ENCODE data around the gene MMP7.

MMP7 gene

GRCh38 chr11:102534261-102534872, 3.8 kb upstream of the MMP7 start:
- Histone ChIP-seq H3K4me3 (ENCODE audit: low read length) (no peak overlapping the region), H3K9me3 (ENCODE audit: control insufficient read depth, low read length) (no peaks in the 10 kb centered on the region), H3K36me3 (ENCODE audit: control insufficient read depth, insufficient read depth, low read length) (no peaks in the 10 kb centered on the region), H3K27me3 (ENCODE audit: control insufficient read depth, insufficient read depth, low read length) (no peaks in the 10 kb centered on the region), H3K4me1 (ENCODE audit: control insufficient read depth, insufficient read depth, low read length) (no peaks in the 10 kb centered on the region), H3K9ac (ENCODE audit: low read length) (no peak overlapping the region)

- Histone ChIP-seq H3K36me3 (ENCODE audit: control insufficient read depth, insufficient read depth, low read length) (no peaks in the 10 kb centered on the region), H3K9me3 (ENCODE audit: control insufficient read depth, low read length) (no peaks in the 10 kb centered on the region), H3K9ac (ENCODE audit: low read length) (no peak overlapping the region), H3K27me3 (ENCODE audit: control insufficient read depth, insufficient read depth, low read length) (no peaks in the 10 kb centered on the region), H3K4me3 (ENCODE audit: low read length) (no peak overlapping the region), H3K4me1 (ENCODE audit: control insufficient read depth, insufficient read depth, low read length) (no peaks in the 10 kb centered on the region)
Measured at GRCh38 chr11:102528618-102529017, 1.9 kb downstream of the MMP7 start.

- Histone ChIP-seq H3K4me3 (ENCODE audit: low read length) (no peak overlapping the region), H3K36me3 (ENCODE audit: control insufficient read depth, insufficient read depth, low read length) (no peaks in the 10 kb centered on the region), H3K27me3 (ENCODE audit: control insufficient read depth, insufficient read depth, low read length) (no peaks in the 10 kb centered on the region), H3K4me1 (ENCODE audit: control insufficient read depth, insufficient read depth, low read length) (no peaks in the 10 kb centered on the region), H3K9ac (ENCODE audit: low read length) (no peak overlapping the region), H3K9me3 (ENCODE audit: control insufficient read depth, low read length) (no peaks in the 10 kb centered on the region)
Measured at GRCh38 chr11:102527684-102528083, 2.9 kb downstream of the MMP7 start.

- H3K9ac ChIP-seq (ENCODE audit: low read length): no peak overlapping the region
- H3K4me3 ChIP-seq (ENCODE audit: low read length): no peak overlapping the region
- H3K9me3 ChIP-seq (ENCODE audit: control insufficient read depth, low read length): no peaks in the 10 kb centered on the region
- no peaks in the 10 kb centered on the region for H3K36me3 ChIP-seq (ENCODE audit: control insufficient read depth, insufficient read depth, low read length)
- no peaks in the 10 kb centered on the region for H3K27me3 ChIP-seq (ENCODE audit: control insufficient read depth, insufficient read depth, low read length)
- no peaks in the 10 kb centered on the region for H3K4me1 ChIP-seq (ENCODE audit: control insufficient read depth, insufficient read depth, low read length)
Measured at GRCh38 chr11:102527041-102527440, 3.5 kb downstream of the MMP7 start.

- Histone ChIP-seq H3K9me3 (ENCODE audit: control insufficient read depth, low read length) (no peaks in the 10 kb centered on the region), H3K9ac (ENCODE audit: low read length) (no peak overlapping the region), H3K27me3 (ENCODE audit: control insufficient read depth, insufficient read depth, low read length) (no peaks in the 10 kb centered on the region), H3K4me3 (ENCODE audit: low read length) (no peak overlapping the region), H3K4me1 (ENCODE audit: control insufficient read depth, insufficient read depth, low read length) (no peaks in the 10 kb centered on the region), H3K36me3 (ENCODE audit: control insufficient read depth, insufficient read depth, low read length) (no peaks in the 10 kb centered on the region)
Measured at GRCh38 chr11:102523887-102524286, 6.7 kb downstream of the MMP7 start.

- Histone ChIP-seq H3K9me3 (ENCODE audit: control insufficient read depth, low read length) (no peaks in the 10 kb centered on the region), H3K4me1 (ENCODE audit: control insufficient read depth, insufficient read depth, low read length) (no peaks in the 10 kb centered on the region), H3K36me3 (ENCODE audit: control insufficient read depth, insufficient read depth, low read length) (no peaks in the 10 kb centered on the region), H3K9ac (ENCODE audit: low read length) (no peak overlapping the region), H3K27me3 (ENCODE audit: control insufficient read depth, insufficient read depth, low read length) (no peaks in the 10 kb centered on the region), H3K4me3 (ENCODE audit: low read length) (no peak overlapping the region)
Measured at GRCh38 chr11:102523189-102523570, 7.4 kb downstream of the MMP7 start.

- Histone ChIP-seq H3K36me3 (ENCODE audit: control insufficient read depth, insufficient read depth, low read length) (no peaks in the 10 kb centered on the region), H3K4me1 (ENCODE audit: control insufficient read depth, insufficient read depth, low read length) (no peaks in the 10 kb centered on the region), H3K4me3 (ENCODE audit: low read length) (no peak overlapping the region), H3K9ac (ENCODE audit: low read length) (no peak overlapping the region), H3K9me3 (ENCODE audit: control insufficient read depth, low read length) (no peaks in the 10 kb centered on the region), H3K27me3 (ENCODE audit: control insufficient read depth, insufficient read depth, low read length) (no peaks in the 10 kb centered on the region)
Measured at GRCh38 chr11:102522312-102523188, 8.0 kb downstream of the MMP7 start.

- Histone ChIP-seq H3K27me3 (ENCODE audit: control insufficient read depth, insufficient read depth, low read length) (no peaks in the 10 kb centered on the region), H3K9ac (ENCODE audit: low read length) (no peak overlapping the region), H3K9me3 (ENCODE audit: control insufficient read depth, low read length) (no peaks in the 10 kb centered on the region), H3K4me1 (ENCODE audit: control insufficient read depth, insufficient read depth, low read length) (no peaks in the 10 kb centered on the region), H3K36me3 (ENCODE audit: control insufficient read depth, insufficient read depth, low read length) (no peaks in the 10 kb centered on the region), H3K4me3 (ENCODE audit: low read length) (no peak overlapping the region)
Measured at GRCh38 chr11:102521121-102521520, 9.4 kb downstream of the MMP7 start.

- no peaks in the 10 kb centered on the region for H3K27me3 ChIP-seq (ENCODE audit: control insufficient read depth, insufficient read depth, low read length)
- no peak overlapping the region for H3K4me3 ChIP-seq (ENCODE audit: low read length)
- H3K36me3 ChIP-seq (ENCODE audit: control insufficient read depth, insufficient read depth, low read length): no peaks in the 10 kb centered on the region
- no peak overlapping the region for H3K9ac ChIP-seq (ENCODE audit: low read length)
- no peaks in the 10 kb centered on the region for H3K4me1 ChIP-seq (ENCODE audit: control insufficient read depth, insufficient read depth, low read length)
- no peaks in the 10 kb centered on the region for H3K9me3 ChIP-seq (ENCODE audit: control insufficient read depth, low read length)
Measured at GRCh38 chr11:102520514-102520913, 10.0 kb downstream of the MMP7 start.

GRCh38 chr11:102518296-102519094, 12.1 kb downstream of the MMP7 start:
- no peaks in the 10 kb centered on the region for H3K4me1 ChIP-seq (ENCODE audit: control insufficient read depth, insufficient read depth, low read length)
- no peak overlapping the region for H3K4me3 ChIP-seq (ENCODE audit: low read length)
- H3K27me3 ChIP-seq (ENCODE audit: control insufficient read depth, insufficient read depth, low read length): no peaks in the 10 kb centered on the region
- no peak overlapping the region for H3K9ac ChIP-seq (ENCODE audit: low read length)
- no peaks in the 10 kb centered on the region for H3K9me3 ChIP-seq (ENCODE audit: control insufficient read depth, low read length)
- H3K36me3 ChIP-seq (ENCODE audit: control insufficient read depth, insufficient read depth, low read length): no peaks in the 10 kb centered on the region

GRCh38 chr11:102517670-102518069, 12.9 kb downstream of the MMP7 start:
- H3K4me3 ChIP-seq (ENCODE audit: low read length): no peak overlapping the region
- no peaks in the 10 kb centered on the region for H3K4me1 ChIP-seq (ENCODE audit: control insufficient read depth, insufficient read depth, low read length)
- H3K36me3 ChIP-seq (ENCODE audit: control insufficient read depth, insufficient read depth, low read length): no peaks in the 10 kb centered on the region
- no peak overlapping the region for H3K9ac ChIP-seq (ENCODE audit: low read length)
- H3K27me3 ChIP-seq (ENCODE audit: control insufficient read depth, insufficient read depth, low read length): no peaks in the 10 kb centered on the region
- H3K9me3 ChIP-seq (ENCODE audit: control insufficient read depth, low read length): no peaks in the 10 kb centered on the region

- Histone ChIP-seq H3K27me3 (ENCODE audit: control insufficient read depth, insufficient read depth, low read length) (no peaks in the 10 kb centered on the region), H3K36me3 (ENCODE audit: control insufficient read depth, insufficient read depth, low read length) (no peaks in the 10 kb centered on the region), H3K9me3 (ENCODE audit: control insufficient read depth, low read length) (no peaks in the 10 kb centered on the region), H3K4me1 (ENCODE audit: control insufficient read depth, insufficient read depth, low read length) (no peaks in the 10 kb centered on the region), H3K9ac (ENCODE audit: low read length) (no peak overlapping the region), H3K4me3 (ENCODE audit: low read length) (no peak overlapping the region)
Measured at GRCh38 chr11:102516179-102516578, 14.4 kb downstream of the MMP7 start.
